Measurements from ENCODE around the gene NEU4.

DNA sequence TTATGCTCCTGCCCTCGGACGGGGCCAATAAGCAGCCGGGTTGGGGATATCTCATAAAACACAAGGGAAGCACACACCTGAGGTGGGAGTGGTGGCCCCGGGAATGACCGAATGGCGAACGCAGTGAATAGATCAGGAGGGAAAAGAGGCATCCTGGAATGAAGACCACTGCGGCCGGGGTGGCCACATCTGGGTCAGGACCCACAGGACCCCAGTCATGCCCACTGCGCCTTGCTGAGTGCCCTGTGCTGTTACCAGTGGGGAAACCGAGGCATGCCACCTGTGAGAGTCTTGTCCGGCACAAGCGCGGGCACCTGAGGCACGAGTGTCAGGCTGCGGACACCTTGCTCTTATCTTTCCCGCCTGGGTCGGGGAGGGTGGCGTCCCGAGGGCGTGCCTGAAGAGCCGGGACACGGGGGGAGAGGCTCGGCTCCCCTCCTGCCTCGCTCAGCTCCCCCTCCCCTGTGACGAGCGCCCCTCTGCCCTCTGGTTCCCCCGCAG is 48.1 kb downstream of the NEU4 start:
- TF ChIP-seq HDGF (IDR thresholded peaks at IDR 0.05; ENCODE audit: borderline replicate concordance) = no peak
- TF ChIP-seq FOXM1 (IDR thresholded peaks at IDR 0.05; ENCODE audit: borderline replicate concordance) = no peak
- no peak for TF ChIP-seq SP1 (IDR thresholded peaks at IDR 0.05)
- no peak for TF ChIP-seq TARDBP (IDR thresholded peaks at IDR 0.05)
- TF ChIP-seq FOXK2 (IDR thresholded peaks at IDR 0.05) = no peak
- no peak for TF ChIP-seq ELF4 (IDR thresholded peaks at IDR 0.05)
- TF ChIP-seq L3MBTL2 (conservative IDR thresholded peaks at IDR 0.05) = no peak
- TF ChIP-seq SUZ12 (IDR thresholded peaks at IDR 0.05) = no peak

Data from HEK293T (cell line).